ENCODE results near the gene LHX5.

Gene LHX5

DNA sequence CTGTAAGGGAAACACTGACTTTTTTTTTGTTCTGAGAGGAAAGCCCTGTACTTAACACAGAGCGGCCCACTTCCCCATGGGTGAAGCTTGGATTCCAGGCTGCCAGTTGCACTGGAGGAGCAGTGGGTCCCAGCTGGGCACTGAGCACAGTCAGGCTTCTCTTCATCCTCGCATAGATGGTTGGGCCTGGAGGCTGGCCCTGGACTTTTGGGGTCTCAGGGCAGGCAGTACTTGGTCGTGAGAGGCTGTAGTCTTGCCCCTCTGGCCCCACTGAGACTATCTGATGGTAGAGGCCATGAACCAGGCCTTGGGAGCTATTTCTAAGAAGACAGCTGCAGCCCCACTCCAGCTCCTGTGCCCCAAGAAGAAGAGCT lies 6.2 kb upstream of the LHX5 start:
- no peak for DNase-seq (ENCODE audit: low spot score)

GRCh38 chr12:113477171-113477841 lies 5.6 kb upstream of the LHX5 start:
- no peak for DNase-seq (ENCODE audit: low spot score)

- DNase-seq (ENCODE audit: low spot score), result no peak
Observed at GRCh38 chr12:113476176-113476986, 4.7 kb upstream of the LHX5 start.

GRCh38 chr12:113475451-113476175 lies 3.9 kb upstream of the LHX5 start:
- DNase-seq (ENCODE audit: low spot score), result no peak

DNA sequence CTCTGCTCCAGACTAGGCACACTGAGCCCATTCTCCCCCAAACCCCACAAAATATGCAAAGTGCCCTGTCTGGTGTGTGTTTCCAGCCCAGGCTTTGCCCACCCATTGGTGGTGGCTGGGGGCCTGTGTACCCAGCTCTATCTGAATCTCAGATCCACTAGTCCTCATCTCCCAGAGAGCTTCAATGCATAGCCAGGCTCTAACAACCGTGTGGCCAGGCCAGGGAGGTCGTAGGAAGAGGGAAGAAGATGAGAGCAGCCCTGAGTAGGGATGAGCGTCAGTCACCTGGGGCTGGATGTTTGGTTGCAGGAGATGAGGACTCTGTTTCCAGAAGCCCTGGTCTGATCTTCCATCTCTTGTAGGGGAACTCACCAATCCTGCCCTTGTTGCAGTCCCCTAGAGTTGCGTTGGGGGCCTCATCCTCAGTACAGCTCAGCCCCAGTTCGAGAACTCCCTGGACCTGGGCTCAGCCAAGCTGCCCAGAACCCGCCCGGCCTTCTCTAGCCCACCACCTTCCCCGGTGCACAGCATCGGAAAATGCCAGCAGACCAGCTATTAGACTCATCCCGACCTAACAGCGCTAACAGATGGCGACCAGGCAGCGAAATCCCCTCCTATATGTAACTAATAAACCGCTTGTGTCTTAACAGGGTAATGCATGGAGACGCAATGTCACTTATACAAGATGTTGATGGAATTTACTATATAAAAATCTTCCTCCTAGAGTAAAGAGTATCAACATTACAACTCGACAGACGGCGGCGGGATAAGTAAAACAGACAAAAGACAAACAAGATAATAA lies 3.2 kb upstream of the LHX5 start:
- DNase-seq (ENCODE audit: low spot score), result no peak

DNA sequence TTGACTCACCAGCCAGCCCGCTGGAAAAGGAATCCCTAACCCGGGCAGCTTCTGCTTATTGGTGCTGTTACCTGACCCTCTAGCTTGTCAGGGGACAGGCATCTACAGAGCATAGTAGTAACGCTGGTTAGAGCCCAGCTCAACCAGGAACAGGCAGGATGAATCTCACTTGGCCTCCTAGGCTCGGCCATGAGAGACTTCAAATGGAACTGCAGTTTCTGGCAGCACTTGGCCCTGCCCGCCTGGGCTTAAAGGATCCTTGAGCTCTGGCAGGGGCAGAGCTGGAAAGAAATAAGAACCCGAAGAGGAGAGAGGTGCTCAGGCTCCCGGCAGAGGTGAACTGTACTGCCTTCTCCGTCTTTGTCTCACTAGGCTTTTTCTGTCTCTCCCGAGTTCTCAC lies 2.3 kb upstream of the LHX5 start:
- DNase-seq (ENCODE audit: low spot score), result no peak

- DNase-seq (ENCODE audit: low spot score), result no peak
Observed at GRCh38 chr12:113473400-113473799, 1.7 kb upstream of the LHX5 start.

GRCh38 chr12:113472191-113473121 lies 785 bp upstream of the LHX5 start:
- DNase-seq (ENCODE audit: low spot score), result no peak

- DNase-seq (ENCODE audit: low spot score), result no peak
Observed at GRCh38 chr12:113470871-113471618, 626 bp downstream of the LHX5 start.

DNA sequence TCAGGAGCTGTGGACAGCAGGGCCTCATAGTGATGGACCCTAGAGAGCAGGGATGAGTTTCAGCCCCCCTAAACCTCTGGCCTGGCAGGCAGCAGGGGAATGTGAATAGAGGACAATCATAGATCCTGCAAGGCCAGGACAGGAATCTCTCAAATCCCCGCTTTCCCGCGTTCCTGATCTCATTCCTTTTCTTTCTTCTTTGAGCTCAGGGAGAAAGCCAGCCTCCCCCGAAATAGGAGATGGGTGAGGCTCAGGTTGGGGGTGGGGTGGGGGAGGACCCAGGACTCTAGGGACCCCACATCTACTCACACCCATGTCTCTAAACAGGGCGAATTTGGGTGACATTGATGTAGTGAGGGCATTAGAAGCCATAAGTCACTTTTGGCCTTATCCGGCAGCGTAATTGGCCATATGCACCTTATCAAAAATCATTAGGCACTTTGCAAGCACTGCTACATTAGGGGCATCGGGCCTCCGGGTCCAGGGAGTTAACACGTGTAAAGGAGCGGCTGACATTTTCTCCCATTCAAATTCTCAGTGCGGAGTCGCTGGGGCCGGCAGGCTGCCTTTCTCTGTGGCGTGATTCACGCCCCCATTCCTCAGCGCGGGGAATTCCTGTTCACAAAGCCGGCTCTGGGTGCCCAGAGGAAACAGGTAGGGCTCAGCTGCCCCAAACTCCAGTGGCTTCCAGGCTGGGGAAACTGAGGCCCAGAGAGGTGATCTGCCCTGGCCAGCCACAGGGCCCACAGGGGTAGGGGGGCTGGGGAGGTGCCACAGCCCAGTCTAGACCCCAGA lies 1.5 kb downstream of the LHX5 start:
- DNase-seq (ENCODE audit: low spot score), result no peak

- DNase-seq (ENCODE audit: low spot score), result no peak
Observed at GRCh38 chr12:113469224-113469948, 2.3 kb downstream of the LHX5 start.

DNA sequence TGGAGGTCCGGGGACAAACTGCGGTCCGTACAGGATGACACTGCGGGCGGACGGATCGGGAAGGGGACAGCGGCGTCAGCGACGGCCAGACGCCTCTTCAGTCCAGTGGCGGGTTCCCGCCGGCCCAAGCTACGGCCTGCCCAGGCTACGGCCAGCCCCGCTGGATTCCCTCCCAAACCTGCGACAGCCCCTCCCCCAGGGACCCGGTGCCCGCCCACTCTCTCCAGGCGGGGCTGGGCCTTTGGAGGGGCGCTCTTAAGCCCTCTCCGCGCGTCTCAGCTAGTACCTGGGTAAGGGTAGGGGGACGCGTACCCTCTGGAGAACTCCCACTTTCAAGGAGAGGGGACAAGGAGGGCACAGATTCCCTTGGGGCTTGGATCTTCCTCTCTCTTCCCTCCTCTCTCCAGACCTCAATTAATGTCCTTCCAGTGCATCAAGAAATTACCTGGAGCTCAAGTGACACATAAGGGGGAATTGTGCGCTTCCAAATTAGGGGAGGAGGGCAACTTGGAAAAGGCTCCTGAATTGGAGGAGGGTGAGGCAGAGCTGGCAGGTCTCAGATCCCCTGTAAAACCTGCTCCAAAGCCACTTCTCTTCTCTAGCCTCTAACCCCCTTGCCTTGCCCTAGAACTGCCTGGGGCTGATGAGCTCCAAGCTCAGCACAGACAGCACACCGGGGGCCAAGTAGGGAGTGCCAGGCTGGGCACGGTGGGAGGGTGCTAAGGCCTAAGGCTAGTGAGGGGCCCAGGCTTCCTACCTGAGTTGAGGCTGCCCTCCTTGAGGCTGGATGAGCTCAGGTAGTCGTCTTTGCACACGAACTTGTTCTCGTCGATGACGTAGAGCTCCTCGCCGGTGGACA lies 3.1 kb downstream of the LHX5 start:
- DNase-seq (ENCODE audit: low spot score), result no peak

- no peak for DNase-seq (ENCODE audit: low spot score)
Observed at GRCh38 chr12:113467502-113468364, 3.9 kb downstream of the LHX5 start.

GRCh38 chr12:113467142-113467501 lies 4.5 kb downstream of the LHX5 start:
- DNase-seq (ENCODE audit: low spot score), result no peak

GRCh38 chr12:113466454-113467141 lies 5.1 kb downstream of the LHX5 start:
- DNase-seq (ENCODE audit: low spot score), result no peak

DNA sequence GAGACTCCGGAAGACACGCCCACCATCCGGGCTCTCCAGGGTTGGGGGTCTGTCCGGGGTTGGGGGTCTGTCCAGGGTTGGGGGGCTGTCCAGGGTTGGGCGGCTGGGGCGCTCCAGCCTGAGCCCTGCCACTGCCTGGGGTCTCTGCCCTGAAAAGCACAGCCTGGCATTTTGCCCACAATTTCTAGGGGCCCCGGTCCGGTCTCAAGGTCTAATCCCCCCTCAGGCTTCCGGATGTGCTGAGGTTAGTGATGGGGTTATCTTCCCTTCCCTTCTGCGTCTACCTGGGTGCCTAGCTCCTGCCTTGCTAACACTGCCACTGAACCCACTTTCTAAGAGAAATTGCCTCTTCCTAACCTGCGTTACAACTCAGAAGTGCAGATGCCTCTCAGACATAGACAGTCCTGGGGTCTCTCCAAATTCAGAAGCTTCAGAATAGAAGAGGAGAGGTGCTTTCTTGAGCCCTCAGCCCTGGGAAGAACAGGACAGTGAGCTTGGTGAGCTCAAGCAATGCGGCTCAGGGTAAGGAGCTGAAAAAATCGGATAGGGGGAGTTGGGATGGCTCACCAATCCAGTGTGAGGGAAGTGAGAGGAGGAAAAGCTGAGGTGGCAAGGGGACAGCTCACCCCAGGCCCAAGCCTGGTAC lies 5.7 kb downstream of the LHX5 start:
- no peak for DNase-seq (ENCODE audit: low spot score)
